Activated T-cell treated with anti-CD3 and anti-CD28 coated beads, Interleukin-2, amount 50 U/mL, for 24 hours (primary cell): Measurements from ENCODE around the gene TNRC18.
"Not testable (repeated sequence)": the region's sequence is repeated elsewhere in the genome, so short reads cannot be mapped to it uniquely, and the experiment has no call there.

ENCODE experiments used
- DNase-seq: peaks from one replicate; pipeline ENCODE4 v3.0.0-alpha.2; 2020
- H3K27ac Mint-ChIP-seq: 2 replicates; pipeline ENCODE4 v1.8.0; 2020; ENCODE audit warnings: mild to moderate bottlenecking, mixed read lengths
- H3K27me3 Mint-ChIP-seq: 2 replicates; pipeline ENCODE4 v1.8.0; 2020; ENCODE audit warnings: mixed read lengths
- H3K36me3 Mint-ChIP-seq: 2 replicates; pipeline ENCODE4 v1.8.0; 2020; ENCODE audit warnings: low read depth, mixed read lengths
- H3K4me1 Mint-ChIP-seq: 2 replicates; pipeline ENCODE4 v1.8.0; 2020; ENCODE audit warnings: low read depth, mixed read lengths
- H3K4me3 Mint-ChIP-seq: 2 replicates; pipeline ENCODE4 v1.8.0; 2020; ENCODE audit warnings: mild to moderate bottlenecking, moderate library complexity, mixed read lengths
- H3K9me3 Mint-ChIP-seq: 2 replicates; pipeline ENCODE4 v1.8.0; 2020; ENCODE audit warnings: mixed read lengths

TNRC18 gene

DNA sequence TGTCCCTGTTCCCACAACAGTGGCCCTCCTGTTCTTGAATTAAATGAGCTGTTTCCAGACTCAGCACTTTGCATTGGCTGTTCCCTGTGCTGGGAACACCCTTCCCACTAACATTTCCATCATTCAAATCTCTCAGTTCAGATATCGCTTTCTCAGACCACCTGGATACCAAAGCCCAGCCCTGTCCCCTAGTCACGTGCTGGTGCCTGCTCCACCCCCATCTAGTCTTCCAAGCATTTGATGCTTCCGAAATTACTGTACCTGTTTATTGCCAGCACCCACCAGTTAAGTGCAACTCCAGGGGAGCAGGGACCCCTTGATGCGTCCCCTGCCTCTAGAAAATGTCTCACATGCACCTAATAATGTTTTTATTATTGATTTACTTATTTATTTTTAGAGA lies 143.9 kb downstream of the TNRC18 start:
- H3K27me3 Mint-ChIP-seq, result peaks cover 18% of the 10 kb centered on the region
- H3K9me3 Mint-ChIP-seq, result no peaks in the 10 kb centered on the region
- no peak overlapping the region for H3K27ac Mint-ChIP-seq
- no peak overlapping the region for H3K4me3 Mint-ChIP-seq
- DNase-seq, result no peak
- no peaks in the 10 kb centered on the region for H3K4me1 Mint-ChIP-seq
- no peaks in the 10 kb centered on the region for H3K36me3 Mint-ChIP-seq

DNA sequence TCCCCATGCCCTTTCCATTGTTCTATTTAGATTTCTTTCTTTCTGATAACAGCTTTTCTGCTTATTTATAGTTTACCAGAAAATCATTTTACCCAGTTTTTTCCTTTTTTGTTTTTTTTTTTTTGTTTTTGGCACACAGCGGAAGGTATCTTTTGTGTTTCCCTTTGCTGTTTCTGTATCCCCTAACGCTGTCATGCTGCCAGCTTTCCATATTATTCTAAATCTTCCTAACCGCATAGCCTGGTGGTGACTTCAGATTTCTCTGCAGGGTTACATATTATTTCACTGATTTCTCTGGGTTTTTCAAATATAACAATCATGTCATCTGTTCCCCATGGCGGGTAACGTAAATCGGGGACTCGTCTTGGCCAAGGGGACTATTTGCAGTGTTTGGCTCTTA lies 144.9 kb downstream of the TNRC18 start:
- H3K9me3 Mint-ChIP-seq, result no peaks in the 10 kb centered on the region
- peaks cover 12% of the 10 kb centered on the region for H3K27me3 Mint-ChIP-seq
- no peak overlapping the region for H3K4me3 Mint-ChIP-seq
- no peaks in the 10 kb centered on the region for H3K4me1 Mint-ChIP-seq
- no peak for DNase-seq
- H3K36me3 Mint-ChIP-seq, result no peaks in the 10 kb centered on the region
- no peak overlapping the region for H3K27ac Mint-ChIP-seq

DNA sequence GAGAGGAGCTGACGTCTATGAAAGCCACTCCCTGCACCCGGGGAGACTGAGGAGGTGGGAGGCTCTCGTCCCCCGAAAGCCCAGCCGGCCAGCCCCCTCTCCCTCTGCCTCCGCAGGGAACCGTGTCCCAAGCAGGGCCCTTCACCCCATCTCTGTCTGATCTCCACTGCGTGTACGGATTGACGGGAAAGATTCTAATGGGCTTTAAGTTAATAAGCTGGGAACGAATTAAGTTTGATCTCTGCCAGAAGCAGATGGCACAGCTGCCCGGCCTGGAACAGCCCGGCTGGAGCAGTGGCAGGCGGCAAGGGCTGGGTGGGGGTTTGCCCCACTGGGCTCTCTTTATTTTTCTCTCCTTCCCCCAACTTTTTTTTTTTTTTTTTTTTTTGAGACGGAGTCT lies 147.0 kb downstream of the TNRC18 start:
- Mint-ChIP-seq H3K4me1 (no peaks in the 10 kb centered on the region), H3K36me3 (no peaks in the 10 kb centered on the region), H3K27ac (no peak overlapping the region), H3K27me3 (peaks cover 13% of the 10 kb centered on the region), H3K4me3 (no peak overlapping the region), H3K9me3 (no peaks in the 10 kb centered on the region)
- DNase-seq, result no peak

DNA sequence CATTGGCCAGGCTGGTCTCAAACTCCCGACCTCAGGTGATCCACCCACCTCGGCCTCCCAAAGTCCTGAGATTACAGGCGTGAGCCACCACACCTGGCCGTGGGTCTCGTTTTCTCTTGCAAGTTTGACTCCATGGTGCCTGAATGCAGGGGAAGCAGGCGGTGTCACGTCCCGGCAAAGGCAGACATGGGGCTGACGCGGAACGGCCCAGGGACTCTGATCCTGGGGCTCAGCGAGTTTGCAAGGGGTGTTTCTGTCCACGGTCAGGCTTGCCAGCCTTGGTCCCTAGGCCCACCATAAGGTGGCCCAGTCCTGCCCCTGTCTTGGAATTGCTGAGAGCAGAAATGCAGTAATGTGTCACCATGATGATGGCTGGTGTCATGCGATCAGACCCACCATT lies 147.5 kb downstream of the TNRC18 start:
- H3K9me3 Mint-ChIP-seq, H3K4me3 Mint-ChIP-seq, DNase-seq, H3K27ac Mint-ChIP-seq, H3K27me3 Mint-ChIP-seq, H3K36me3 Mint-ChIP-seq, H3K4me1 Mint-ChIP-seq: not testable (repeated sequence)

DNA sequence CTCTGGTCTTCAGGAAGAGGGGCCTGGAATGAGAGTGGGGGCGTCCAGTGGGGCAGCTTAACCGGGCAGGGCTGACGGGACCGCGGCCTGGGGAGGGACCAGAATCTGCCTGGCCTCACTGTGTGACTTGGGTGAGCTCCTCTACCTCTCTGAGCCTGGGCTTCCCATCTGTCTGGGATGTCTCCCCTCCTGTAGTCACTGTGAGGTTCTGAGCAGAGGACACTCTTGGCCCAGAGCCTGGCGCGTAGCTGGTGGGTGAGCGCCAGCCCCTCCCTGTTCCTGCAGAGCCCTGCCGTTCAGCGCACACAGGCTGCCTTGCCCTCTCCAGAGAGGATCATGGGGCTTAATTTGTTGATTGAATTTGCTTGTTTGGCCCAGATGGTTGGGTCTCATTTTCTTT lies 148.1 kb downstream of the TNRC18 start:
- not testable (repeated sequence) for H3K4me3 Mint-ChIP-seq, H3K27me3 Mint-ChIP-seq, H3K4me1 Mint-ChIP-seq, DNase-seq, H3K9me3 Mint-ChIP-seq, H3K27ac Mint-ChIP-seq, H3K36me3 Mint-ChIP-seq

DNA sequence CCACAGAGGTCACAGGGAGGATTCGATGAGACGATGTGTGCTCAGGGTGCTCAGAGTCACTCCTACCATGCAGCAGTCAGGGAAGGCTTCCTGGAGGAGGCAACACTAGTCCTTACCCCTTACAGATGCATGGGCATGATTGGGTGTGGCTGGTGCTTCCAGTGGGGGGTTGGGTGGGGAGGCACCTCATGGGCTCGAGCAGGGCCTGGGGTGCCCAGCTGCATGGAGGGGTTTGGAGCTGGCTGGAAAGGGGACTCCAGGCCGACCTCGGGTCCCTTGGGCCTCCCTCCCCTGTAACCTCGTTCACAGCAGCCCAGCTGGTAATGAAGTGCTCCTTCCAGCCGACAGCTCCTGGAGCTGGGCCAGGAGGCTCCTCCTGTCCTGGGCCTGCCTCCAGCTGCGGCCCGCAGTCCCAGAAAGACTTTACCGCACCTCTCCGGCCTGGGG lies 148.6 kb downstream of the TNRC18 start:
- not testable (repeated sequence) for H3K27me3 Mint-ChIP-seq, H3K4me3 Mint-ChIP-seq, DNase-seq

DNA sequence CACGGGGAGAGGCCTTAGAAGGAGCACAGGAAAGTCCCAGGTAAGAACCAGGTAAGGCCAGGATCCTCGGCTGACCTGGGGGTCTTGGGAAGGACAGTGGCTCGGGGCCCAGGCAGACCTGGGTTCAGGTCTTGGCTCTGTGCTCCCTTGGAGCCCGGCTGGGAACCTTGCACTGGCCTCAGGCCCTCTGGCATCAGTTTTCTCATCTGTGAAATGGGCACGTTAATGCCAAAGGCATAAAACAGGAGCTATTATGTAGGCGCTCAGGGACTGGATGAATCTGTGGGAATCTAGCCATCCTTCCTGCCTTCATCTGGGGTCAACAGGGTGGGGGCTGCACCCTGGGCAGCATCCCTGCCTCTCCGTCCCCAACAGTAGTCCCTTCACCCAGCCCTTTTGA lies 149.2 kb downstream of the TNRC18 start:
- Mint-ChIP-seq H3K36me3 (no peaks in the 10 kb centered on the region), H3K4me3 (no peak overlapping the region), H3K27me3 (peaks cover 5% of the 10 kb centered on the region), H3K27ac (no peak overlapping the region), H3K4me1 (no peaks in the 10 kb centered on the region), H3K9me3 (no peaks in the 10 kb centered on the region)
- no peak for DNase-seq

More for the DNA sequence above, 148.6 kb downstream of the TNRC18 start:
- not testable (repeated sequence) for H3K4me1 Mint-ChIP-seq, H3K36me3 Mint-ChIP-seq, H3K27ac Mint-ChIP-seq, H3K9me3 Mint-ChIP-seq

DNA sequence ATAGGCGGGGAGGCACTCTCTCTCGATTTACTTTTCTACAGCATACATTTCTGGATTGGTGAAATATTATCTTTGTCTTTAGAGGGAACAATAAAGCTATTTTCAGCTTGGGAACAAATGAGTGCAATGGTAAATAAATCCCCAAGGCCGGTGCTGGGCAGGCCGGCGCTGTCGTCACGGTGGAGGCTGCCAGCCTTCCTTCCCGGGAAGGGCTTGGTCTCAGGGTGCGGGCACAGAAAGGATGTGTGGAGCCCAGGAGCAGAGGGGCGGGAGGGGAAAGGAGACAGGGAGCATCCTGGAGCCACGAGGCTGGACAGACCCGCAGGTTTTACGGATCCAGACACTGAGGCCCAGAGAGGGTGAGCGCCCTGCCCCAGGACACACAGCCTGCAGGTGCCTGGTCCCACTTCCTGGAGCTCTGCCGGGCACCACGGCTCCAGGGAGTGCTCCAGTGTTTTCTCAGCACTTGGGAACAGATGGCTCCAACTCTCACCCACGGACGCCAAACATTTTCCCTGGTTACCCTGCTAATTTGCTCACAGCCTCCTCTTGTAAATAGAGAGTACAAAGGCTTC lies 149.7 kb downstream of the TNRC18 start:
- not testable (repeated sequence) for H3K4me1 Mint-ChIP-seq, H3K4me3 Mint-ChIP-seq, H3K27ac Mint-ChIP-seq, H3K9me3 Mint-ChIP-seq, H3K36me3 Mint-ChIP-seq, H3K27me3 Mint-ChIP-seq, DNase-seq

DNA sequence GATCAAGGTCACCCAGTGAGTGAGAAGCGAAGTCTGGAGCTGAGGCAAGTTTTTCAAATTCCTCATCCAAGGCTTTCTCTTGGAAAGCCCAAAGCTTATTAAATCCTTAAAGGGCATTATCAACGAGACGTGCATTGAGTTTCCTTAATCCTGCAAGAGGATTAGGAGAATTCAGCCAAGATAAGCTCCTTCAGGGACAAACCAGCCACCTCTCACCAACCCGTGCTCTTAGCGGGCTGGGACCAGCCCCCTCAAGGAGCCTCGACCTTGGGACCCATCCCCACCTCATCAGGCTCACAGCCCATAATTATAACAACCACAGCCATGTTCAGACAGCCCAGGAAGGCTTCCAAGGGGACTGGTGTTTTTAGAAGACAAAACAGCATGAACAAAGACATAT lies 152.8 kb downstream of the TNRC18 start:
- Mint-ChIP-seq H3K27ac (no peak overlapping the region), H3K27me3 (peaks cover 5% of the 10 kb centered on the region), H3K9me3 (no peaks in the 10 kb centered on the region), H3K36me3 (no peaks in the 10 kb centered on the region), H3K4me1 (no peaks in the 10 kb centered on the region), H3K4me3 (no peak overlapping the region)
- no peak for DNase-seq

DNA sequence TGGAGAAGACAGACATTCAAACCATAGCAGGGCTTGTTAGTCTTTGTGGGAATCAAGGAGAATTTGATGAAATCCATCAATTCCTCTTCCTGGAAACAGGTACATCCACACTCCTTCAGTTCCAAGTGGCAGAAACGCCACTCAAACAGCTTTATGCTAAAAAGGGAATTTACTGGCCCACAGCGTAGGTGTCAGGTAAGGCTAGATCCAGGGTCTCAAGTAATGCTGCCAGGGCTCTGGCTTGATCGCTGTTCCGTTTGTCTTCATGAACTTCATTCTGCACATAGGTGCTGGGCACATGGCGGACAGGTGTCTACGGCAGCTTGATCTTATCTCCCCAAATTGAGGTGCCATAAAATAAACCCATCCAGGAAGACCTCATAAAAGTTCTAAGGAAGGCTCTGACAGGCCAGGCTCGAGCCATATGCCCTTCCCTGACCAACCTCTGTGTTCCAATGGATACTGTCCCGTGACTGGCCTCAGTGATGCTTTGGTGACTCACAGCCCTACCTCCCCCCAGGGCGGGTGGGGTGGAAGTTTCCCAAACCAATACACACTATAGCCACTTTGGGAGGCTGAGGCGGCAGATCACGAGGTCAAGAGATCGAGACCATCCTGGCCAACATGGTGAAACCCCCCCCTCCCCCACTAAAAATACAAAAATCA lies 153.5 kb downstream of the TNRC18 start:
- H3K27me3 Mint-ChIP-seq, H3K36me3 Mint-ChIP-seq, DNase-seq, H3K9me3 Mint-ChIP-seq, H3K4me3 Mint-ChIP-seq, H3K4me1 Mint-ChIP-seq, H3K27ac Mint-ChIP-seq: not testable (repeated sequence)

DNA sequence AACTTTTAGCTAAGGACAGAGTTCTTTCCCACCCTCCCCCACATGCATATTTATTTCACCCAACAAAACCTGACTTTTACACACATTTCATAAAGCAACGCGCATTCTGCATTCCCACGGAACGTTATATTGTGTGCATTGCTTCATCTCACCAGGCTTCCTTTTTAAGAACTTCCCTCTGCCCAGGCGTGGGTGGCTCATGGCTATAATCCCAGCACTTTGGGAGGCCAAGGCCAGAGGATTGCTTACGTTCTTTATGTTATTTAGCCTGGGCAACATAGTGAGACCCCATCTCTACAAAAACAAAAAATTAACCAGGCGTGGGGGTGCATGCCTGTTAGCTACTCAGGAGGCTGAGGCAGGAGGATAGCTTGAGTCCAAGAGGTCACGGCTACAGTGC lies 155.8 kb downstream of the TNRC18 start:
- not testable (repeated sequence) for H3K4me3 Mint-ChIP-seq, H3K9me3 Mint-ChIP-seq, H3K36me3 Mint-ChIP-seq, DNase-seq, H3K27me3 Mint-ChIP-seq, H3K4me1 Mint-ChIP-seq, H3K27ac Mint-ChIP-seq

DNA sequence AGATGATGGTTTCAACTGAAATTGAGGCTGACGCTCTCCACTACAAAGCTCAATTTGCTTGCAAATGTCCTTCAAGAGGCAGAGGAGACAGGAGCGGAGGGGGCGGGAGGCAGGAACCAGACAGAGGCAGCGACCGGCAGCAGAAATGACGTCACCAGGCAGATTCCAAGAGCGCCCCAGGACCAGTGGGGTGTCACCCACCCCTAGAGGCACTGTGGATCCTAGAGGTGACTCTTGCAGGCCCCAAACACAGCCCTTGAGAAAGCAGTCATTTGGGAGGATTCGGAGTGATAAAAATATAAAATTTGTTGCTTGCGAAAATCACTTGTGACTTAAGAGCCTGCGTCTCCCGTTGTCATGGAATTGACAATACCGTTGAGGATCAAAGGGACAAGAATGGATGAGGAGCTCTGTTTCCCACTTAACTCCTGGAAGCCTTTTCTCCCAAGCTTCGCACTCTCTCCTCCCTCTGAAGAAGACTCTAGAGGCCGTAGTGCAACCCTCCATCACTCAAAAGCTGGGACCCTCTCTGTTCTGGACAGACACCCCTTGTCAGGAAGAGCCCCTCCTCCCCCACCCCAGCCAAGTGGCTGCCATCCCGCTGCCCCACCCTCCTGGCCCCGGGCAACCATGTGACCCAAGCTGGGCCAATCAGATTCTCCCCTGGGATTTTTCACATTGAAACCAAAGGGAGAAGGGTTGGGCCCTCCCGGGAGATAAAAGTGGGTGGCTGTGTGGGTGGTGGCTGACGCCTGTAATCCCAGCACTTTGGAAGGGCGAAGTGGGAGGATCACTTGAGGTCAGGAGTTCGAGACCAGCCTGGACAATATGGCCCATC lies 157.2 kb downstream of the TNRC18 start:
- Mint-ChIP-seq H3K27ac (no peak overlapping the region), H3K27me3 (peaks cover 3% of the 10 kb centered on the region), H3K4me1 (no peaks in the 10 kb centered on the region), H3K4me3 (no peak overlapping the region), H3K9me3 (no peaks in the 10 kb centered on the region), H3K36me3 (no peaks in the 10 kb centered on the region)
- no peak for DNase-seq

DNA sequence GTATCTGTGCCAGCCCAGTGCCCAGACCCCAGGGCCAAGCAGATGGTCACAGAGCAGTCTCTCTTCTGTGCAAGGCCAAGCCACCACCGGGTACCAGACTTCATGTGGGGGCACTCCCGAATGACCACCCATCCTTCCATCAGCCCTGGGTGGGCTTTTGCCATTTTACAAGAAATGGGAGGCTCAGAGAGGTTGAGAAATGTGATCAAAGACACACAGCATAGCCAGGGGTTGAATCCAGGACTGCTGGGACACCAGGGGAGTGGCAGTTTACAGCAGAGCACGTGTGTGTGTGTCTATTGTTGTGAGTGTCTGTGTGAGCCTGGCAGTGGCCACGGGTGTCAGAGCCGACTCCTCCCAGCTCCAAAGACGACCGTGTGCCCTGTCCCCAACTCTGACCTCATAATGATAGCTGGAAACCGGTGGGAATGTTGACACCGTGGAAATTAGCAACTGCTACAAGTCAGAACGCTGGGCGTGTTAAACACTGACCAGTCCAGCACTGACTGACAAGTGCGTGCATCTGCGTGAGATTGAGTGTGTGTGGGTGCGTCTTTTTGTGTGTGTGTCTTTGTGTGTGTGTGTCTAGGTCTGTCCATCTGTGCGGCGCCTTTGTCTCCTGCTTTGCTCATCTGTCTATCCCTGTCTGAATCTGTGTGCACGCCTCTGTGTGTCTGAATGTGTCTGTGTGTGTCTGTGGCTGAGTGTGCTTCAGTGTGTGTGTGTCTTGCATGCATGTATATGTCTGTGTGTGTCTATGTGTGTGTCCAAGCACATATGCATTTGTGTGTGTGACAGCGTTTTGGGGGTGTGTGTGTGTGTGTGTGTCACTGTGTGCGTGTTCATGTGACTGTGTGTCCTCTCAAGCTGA lies 158.1 kb downstream of the TNRC18 start:
- Mint-ChIP-seq H3K36me3 (no peaks in the 10 kb centered on the region), H3K27me3 (peaks cover 3% of the 10 kb centered on the region), H3K4me3 (no peak overlapping the region), H3K4me1 (no peaks in the 10 kb centered on the region), H3K9me3 (no peaks in the 10 kb centered on the region), H3K27ac (no peak overlapping the region)
- DNase-seq, result no peak

DNA sequence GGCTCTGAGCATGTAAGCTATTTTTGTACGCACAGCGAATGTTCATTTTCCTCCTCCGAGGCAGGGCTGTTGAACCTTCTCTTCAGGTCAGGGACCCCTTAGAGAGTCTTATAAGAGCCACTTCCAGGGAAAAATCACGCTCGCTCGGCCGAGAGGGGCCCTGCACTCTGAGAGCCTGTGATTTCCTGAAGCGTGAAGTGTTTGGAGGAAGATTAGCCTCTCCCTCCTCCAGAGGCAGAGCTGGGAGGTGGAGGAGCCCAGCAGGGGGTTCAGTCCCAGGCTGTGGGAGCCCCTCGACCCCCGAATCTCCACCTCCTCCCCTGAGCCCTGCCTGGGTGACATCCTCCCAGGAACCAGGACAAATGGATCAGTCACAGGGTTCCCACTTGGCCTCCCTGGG lies 160.6 kb downstream of the TNRC18 start:
- not testable (repeated sequence) for H3K36me3 Mint-ChIP-seq, H3K9me3 Mint-ChIP-seq, H3K4me3 Mint-ChIP-seq, H3K27me3 Mint-ChIP-seq, DNase-seq, H3K4me1 Mint-ChIP-seq, H3K27ac Mint-ChIP-seq
